Stomach (tissue), 9 donors: ENCODE measurements around the gene KRTAP4-6. TPM values are rescaled to one million over a fixed set of nuclear protein-coding genes. Genes with fewer than 3 reads are reported as not detected.

ENCODE experiments used
- DNase-seq, 2 donors: peaks; one replicate each; pipeline versions ENCODE4 v3.0.0 to v3.0.0-alpha.2; 2013 to 2019
- H3K27ac ChIP-seq, 5 donors: fragments of 200-600 bp in 4 of 5; sonication (generic) in 4 of 5; one replicate each; pipeline ENCODE4 v1.5.1; 2013 to 2019; ENCODE audit warnings: mild to moderate bottlenecking in 1 of 5, moderate library complexity in 1 of 5
- H3K27me3 ChIP-seq, 3 donors: fragments of 200-600 bp; sonication (generic); one replicate each; pipeline ENCODE4 v1.5.1; 2017 to 2019; ENCODE audit warnings: mixed run types in 1 of 3
- H3K36me3 ChIP-seq, 4 donors: fragments of 200-600 bp; sonication (generic); 1 replicate in 3 of 4; 2 replicates in 1 of 4; pipeline ENCODE4 v1.5.1; 2016 to 2019
- H3K4me1 ChIP-seq, 4 donors: fragments of 200-600 bp; sonication (generic); one replicate each; pipeline ENCODE4 v1.5.1; 2016 to 2019
- H3K4me3 ChIP-seq, 4 donors: fragments of 200-600 bp; sonication (generic) in 3 of 4; one replicate each; pipeline ENCODE4 v1.5.1; 2016 to 2019; ENCODE audit warnings: mild to moderate bottlenecking in 1 of 4
- H3K9me3 ChIP-seq, 4 donors: fragments of 200-600 bp; sonication (generic); one replicate each; pipeline ENCODE4 v1.5.1; 2016 to 2019
- EP300 ChIP-seq: sonication (generic); formaldehyde crosslinking; IDR thresholded peaks from one replicate; pipeline ENCODE4 v1.6.1; 2017; ENCODE audit warnings: antibody characterized with exemption
- POLR2A ChIP-seq, 4 donors: fragments of 450-650 bp; IDR thresholded peaks; one replicate each; pipeline ENCODE4 v1.6.1; 2016; ENCODE audit warnings: antibody characterized with exemption in 4 of 4, control low read depth in 2 of 4, mild to moderate bottlenecking in 1 of 4, moderate library complexity in 1 of 4
- POLR2AphosphoS5 ChIP-seq, 3 donors: sonication (generic); formaldehyde crosslinking; IDR thresholded peaks; one replicate each; pipeline ENCODE4 v1.6.1; 2016; ENCODE audit warnings: antibody characterized with exemption in 3 of 3
- WGBS, 5 donors: extraction: QIAGEN DNeasy Blood & Tissue Kit in 3 of 5; methylation state at CpG; one replicate each; pipeline versions ENCODE4 v1.1.5 to v1.1.7; 2013 to 2018; 5-methylcytosine and 5-hydroxymethylcytosine counted together
- intact Hi-C: fragments of 100-400 bp; cut with DNase I; formaldehyde crosslinking; loops from one replicate; pipeline ENCODE4 v1.15.1; 2023; ENCODE audit warnings: low total_unique reads
- polyA plus RNA-seq, 3 donors: library from polyadenylated mRNA; stranded (reverse); fragments of 200-250 nt; gene quantifications; one replicate each; pipeline ENCODE4 v1.2.3, GENCODE V29; 2013
- small RNA-seq, 4 donors: library from RNA; depleted of rRNA; stranded (forward); fragments of <200 nt; gene quantifications; one replicate each; pipeline ENCODE3, GENCODE V24; 2016
- total RNA-seq, 5 donors: library from RNA; depleted of rRNA; stranded (reverse); fragments of >200 nt; gene quantifications; one replicate each; pipeline versions ENCODE4 v1.1.0 to v1.2.3, GENCODE V29; 2014 to 2016
- TF ChIP-seq, protein P1 (sequence below), 7 experiments: fragments of 450-650 bp in 4 of 7; fragments of 200-600 bp in 3 of 7; sonication (generic) in 3 of 7; IDR thresholded peaks; one replicate each; pipeline ENCODE4 v1.5.1; 2016 to 2019; ENCODE audit warnings: antibody characterized with exemption in 7 of 7, control low read depth in 2 of 7, mild to moderate bottlenecking in 1 of 7
- donor health status: healthy with polysubstance abuse.
- donor health status: Bipolar disorder and iron deficiency.
- donor health status: healthy.

The KRTAP4-6 gene
- total and polyA plus RNA-seq, 8 donors: not detected

DNA sequence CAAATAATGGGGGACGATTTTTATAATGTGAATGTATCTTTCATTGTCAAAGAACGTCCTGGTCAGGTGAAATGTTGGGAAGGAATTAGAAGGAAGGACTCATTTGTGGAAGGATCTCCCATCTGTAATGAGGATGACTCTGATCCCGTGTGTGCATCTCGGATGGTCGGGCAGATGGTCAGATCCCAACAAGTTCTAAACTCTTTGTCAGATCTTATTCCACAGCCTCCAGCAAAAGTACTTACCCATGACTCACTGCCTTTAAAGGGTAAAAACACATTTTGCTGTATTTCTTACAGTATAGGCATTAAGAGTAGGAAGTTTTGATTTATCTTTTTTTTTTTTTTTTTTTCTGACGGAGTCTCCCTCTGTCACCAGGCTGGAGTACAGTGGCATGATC, 41.9 kb downstream of the KRTAP4-6 start:
- Histone ChIP-seq H3K9me3 (no peaks in the 10 kb centered on the region), H3K4me3 (no peak overlapping the region), H3K27me3 (peaks cover 0 to 9% (median 0%) of the 10 kb centered on the region in 3 donors), H3K36me3 (no peaks in the 10 kb centered on the region), H3K4me1 (no peaks in the 10 kb centered on the region), H3K27ac (no peak overlapping the region)
- WGBS, 5 donors: 78 to 90% (median 81%) methylated on average over 6 of the region's 6 CpGs
- TF ChIP-seq EP300: no peak
- TF ChIP-seq, protein P1, sequence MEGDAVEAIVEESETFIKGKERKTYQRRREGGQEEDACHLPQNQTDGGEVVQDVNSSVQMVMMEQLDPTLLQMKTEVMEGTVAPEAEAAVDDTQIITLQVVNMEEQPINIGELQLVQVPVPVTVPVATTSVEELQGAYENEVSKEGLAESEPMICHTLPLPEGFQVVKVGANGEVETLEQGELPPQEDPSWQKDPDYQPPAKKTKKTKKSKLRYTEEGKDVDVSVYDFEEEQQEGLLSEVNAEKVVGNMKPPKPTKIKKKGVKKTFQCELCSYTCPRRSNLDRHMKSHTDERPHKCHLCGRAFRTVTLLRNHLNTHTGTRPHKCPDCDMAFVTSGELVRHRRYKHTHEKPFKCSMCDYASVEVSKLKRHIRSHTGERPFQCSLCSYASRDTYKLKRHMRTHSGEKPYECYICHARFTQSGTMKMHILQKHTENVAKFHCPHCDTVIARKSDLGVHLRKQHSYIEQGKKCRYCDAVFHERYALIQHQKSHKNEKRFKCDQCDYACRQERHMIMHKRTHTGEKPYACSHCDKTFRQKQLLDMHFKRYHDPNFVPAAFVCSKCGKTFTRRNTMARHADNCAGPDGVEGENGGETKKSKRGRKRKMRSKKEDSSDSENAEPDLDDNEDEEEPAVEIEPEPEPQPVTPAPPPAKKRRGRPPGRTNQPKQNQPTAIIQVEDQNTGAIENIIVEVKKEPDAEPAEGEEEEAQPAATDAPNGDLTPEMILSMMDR (IDR thresholded peaks at IDR 0.05): no peak
- no peak for TF ChIP-seq POLR2A (IDR thresholded peaks at IDR 0.05)
- no peak for TF ChIP-seq POLR2AphosphoS5 (IDR thresholded peaks at IDR 0.05)
- no peak for DNase-seq
- intact Hi-C loops: no loop called here

DNA sequence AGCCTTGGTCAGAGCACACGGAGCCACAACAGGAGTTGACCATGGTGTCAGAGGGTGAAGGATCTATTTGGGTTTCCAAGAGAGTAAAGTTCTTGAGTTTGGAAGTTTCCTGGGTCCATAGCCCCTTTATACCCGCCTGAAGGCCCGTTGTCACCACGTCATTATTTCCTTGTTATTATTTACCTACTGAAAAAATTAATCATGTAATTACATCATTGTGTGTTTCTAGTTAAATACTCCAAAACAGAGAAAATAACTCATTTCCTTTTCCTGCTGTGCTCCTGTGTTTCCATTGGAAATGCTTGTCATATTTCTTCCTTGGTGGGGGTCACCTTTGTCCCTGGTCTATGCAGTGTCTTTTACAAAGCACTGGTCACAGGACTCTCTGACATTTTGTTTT, 42.3 kb downstream of the KRTAP4-6 start, which contains the start of gene KRTAP4-8:
TSS of gene KRTAP4-8 (minus strand) at position 101 of the 400 bp plus-strand sequence. CDS start at position 43, 58 bp downstream.
- DNase-seq: no peak

DNA sequence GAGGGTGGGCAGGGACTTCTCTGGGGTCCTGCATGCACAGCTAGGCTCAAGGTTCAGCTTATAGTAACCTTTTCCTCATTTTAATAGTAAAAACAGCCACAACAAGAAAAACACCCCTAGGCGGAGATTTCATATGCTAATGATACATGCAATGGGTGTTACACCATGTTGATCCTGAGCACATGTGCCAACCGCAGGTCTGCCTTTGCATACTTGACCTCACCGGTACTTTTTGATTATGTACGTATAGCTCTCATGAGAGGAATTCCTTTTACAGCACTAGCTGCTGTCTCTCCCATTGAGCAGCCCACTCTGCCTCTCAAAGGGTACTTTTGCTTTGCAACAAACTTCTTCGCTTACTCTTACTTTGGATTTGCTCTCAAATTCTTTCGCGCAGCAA, 44.3 kb downstream of the KRTAP4-6 start:
- intact Hi-C loops: no loop called here
- TF ChIP-seq, protein P1 (IDR thresholded peaks at IDR 0.05): no peak
- no peak for TF ChIP-seq POLR2AphosphoS5 (IDR thresholded peaks at IDR 0.05)
- TF ChIP-seq POLR2A (IDR thresholded peaks at IDR 0.05): no peak
- TF ChIP-seq EP300: no peak
- DNase-seq: no peak
- no peaks in the 10 kb centered on the region for H3K4me1 ChIP-seq
- no peak overlapping the region for H3K4me3 ChIP-seq
- peaks cover 0 to 9% (median 0%) of the 10 kb centered on the region in 3 donors for H3K27me3 ChIP-seq
- H3K36me3 ChIP-seq: no peaks in the 10 kb centered on the region
- WGBS, 5 donors: 70 to 84% (median 79%) methylated on average over 7 of the region's 7 CpGs
- no peak overlapping the region for H3K27ac ChIP-seq
- no peaks in the 10 kb centered on the region for H3K9me3 ChIP-seq

More for the DNA sequence above, 42.3 kb downstream of the KRTAP4-6 start, which contains the start of gene KRTAP4-8:
- Histone ChIP-seq H3K4me1 (no peaks in the 10 kb centered on the region), H3K36me3 (no peaks in the 10 kb centered on the region), H3K4me3 (no peak within 1 kb of the TSS), H3K27ac (no peak within 1 kb of the TSS), H3K27me3 (peaks cover 0 to 9% (median 0%) of the 10 kb centered on the region in 3 donors), H3K9me3 (no peaks in the 10 kb centered on the region)
- intact Hi-C loops: no loop called here
- TF ChIP-seq EP300 (no peak), POLR2AphosphoS5 (IDR thresholded peaks at IDR 0.05) (no peak), POLR2A (IDR thresholded peaks at IDR 0.05) (no peak)
- TF ChIP-seq, protein P1 (IDR thresholded peaks at IDR 0.05): no peak
- WGBS, 5 donors: 57 to 71% (median 60%) methylated on average over 4 of the region's 4 CpGs

Small RNAs within 50 kb of the gene (small RNA-seq; reads per million reads assigned to genes)
- gene KRTAP4-17P: 0 reads per million in 4 donors

Other genes starting within 250 kb of the KRTAP4-6 start
Only the 30 nearest of the 39 such genes appear.
- not detected for gene KRTAP3-3, start 146.4 kb downstream of the KRTAP4-6 start, total RNA-seq
- not detected for gene KRTAP3-3, start 146.4 kb downstream of the KRTAP4-6 start, polyA plus RNA-seq
- gene KRTAP3-2, start 140.6 kb downstream of the KRTAP4-6 start, total RNA-seq: not detected
- gene KRTAP3-2, start 140.6 kb downstream of the KRTAP4-6 start, polyA plus RNA-seq: not detected
- not detected for gene KRTAP3-1, start 131.4 kb downstream of the KRTAP4-6 start, total RNA-seq
- not detected for gene KRTAP3-1, start 131.4 kb downstream of the KRTAP4-6 start, polyA plus RNA-seq
- not detected for gene KRTAP1-5, start 113.3 kb downstream of the KRTAP4-6 start, total RNA-seq
- gene KRTAP1-5, start 113.3 kb downstream of the KRTAP4-6 start, polyA plus RNA-seq: not detected
- gene KRTAP1-4, start 110.3 kb downstream of the KRTAP4-6 start, total RNA-seq: not detected
- gene KRTAP1-4, start 110.3 kb downstream of the KRTAP4-6 start, polyA plus RNA-seq: not detected
- not detected for gene KRTAP1-3, start 105.7 kb downstream of the KRTAP4-6 start, total RNA-seq
- gene KRTAP1-3, start 105.7 kb downstream of the KRTAP4-6 start, polyA plus RNA-seq: not detected
- not detected for gene KRTAP1-1, start 99.1 kb downstream of the KRTAP4-6 start, total RNA-seq
- gene KRTAP1-1, start 99.1 kb downstream of the KRTAP4-6 start, polyA plus RNA-seq: not detected
- gene KRTAP2-1, start 93.2 kb downstream of the KRTAP4-6 start, total RNA-seq: not detected
- gene KRTAP2-1, start 93.2 kb downstream of the KRTAP4-6 start, polyA plus RNA-seq: not detected
- gene KRTAP2-2, start 85.3 kb downstream of the KRTAP4-6 start, total RNA-seq: not detected
- not detected for gene KRTAP2-2, start 85.3 kb downstream of the KRTAP4-6 start, polyA plus RNA-seq
- gene KRTAP2-3, start 80.4 kb downstream of the KRTAP4-6 start, total RNA-seq: not detected
- gene KRTAP2-3, start 80.4 kb downstream of the KRTAP4-6 start, polyA plus RNA-seq: not detected
- not detected for gene KRTAP2-4, start 74.7 kb downstream of the KRTAP4-6 start, total RNA-seq
- not detected for gene KRTAP2-4, start 74.7 kb downstream of the KRTAP4-6 start, polyA plus RNA-seq
- not detected for gene KRTAP4-7, start 56.4 kb downstream of the KRTAP4-6 start, total RNA-seq
- not detected for gene KRTAP4-7, start 56.4 kb downstream of the KRTAP4-6 start, polyA plus RNA-seq
- not detected for gene KRTAP4-8, start 42.4 kb downstream of the KRTAP4-6 start, total RNA-seq
- not detected for gene KRTAP4-8, start 42.4 kb downstream of the KRTAP4-6 start, polyA plus RNA-seq
- not detected for gene KRTAP4-16, start 38.3 kb downstream of the KRTAP4-6 start, total RNA-seq
- gene KRTAP4-16, start 38.3 kb downstream of the KRTAP4-6 start, polyA plus RNA-seq: not detected
- not detected for gene KRTAP4-9, start 35.2 kb downstream of the KRTAP4-6 start, total RNA-seq
- not detected for gene KRTAP4-9, start 35.2 kb downstream of the KRTAP4-6 start, polyA plus RNA-seq
- gene KRTAP4-11, start 22.2 kb downstream of the KRTAP4-6 start, total RNA-seq: not detected
- gene KRTAP4-11, start 22.2 kb downstream of the KRTAP4-6 start, polyA plus RNA-seq: not detected
- gene KRTAP4-12, start 16.4 kb downstream of the KRTAP4-6 start, total RNA-seq: not detected
- not detected for gene KRTAP4-12, start 16.4 kb downstream of the KRTAP4-6 start, polyA plus RNA-seq
- gene KRTAP4-5, start 9.3 kb upstream of the KRTAP4-6 start, total RNA-seq: not detected
- not detected for gene KRTAP4-5, start 9.3 kb upstream of the KRTAP4-6 start, polyA plus RNA-seq
- gene KRTAP4-4, start 20.2 kb upstream of the KRTAP4-6 start, total RNA-seq: not detected
- gene KRTAP4-4, start 20.2 kb upstream of the KRTAP4-6 start, polyA plus RNA-seq: not detected
- not detected for gene KRTAP4-3, start 27.7 kb upstream of the KRTAP4-6 start, total RNA-seq
- gene KRTAP4-3, start 27.7 kb upstream of the KRTAP4-6 start, polyA plus RNA-seq: not detected
- not detected for gene KRTAP4-2, start 37.7 kb upstream of the KRTAP4-6 start, total RNA-seq
- gene KRTAP4-2, start 37.7 kb upstream of the KRTAP4-6 start, polyA plus RNA-seq: not detected
- not detected for gene KRTAP4-1, start 44.4 kb upstream of the KRTAP4-6 start, total RNA-seq
- gene KRTAP4-1, start 44.4 kb upstream of the KRTAP4-6 start, polyA plus RNA-seq: not detected
- not detected for gene KRTAP9-1, start 49.3 kb upstream of the KRTAP4-6 start, total RNA-seq
- not detected for gene KRTAP9-1, start 49.3 kb upstream of the KRTAP4-6 start, polyA plus RNA-seq
- gene KRTAP9-2, start 86.1 kb upstream of the KRTAP4-6 start, total RNA-seq: not detected
- not detected for gene KRTAP9-2, start 86.1 kb upstream of the KRTAP4-6 start, polyA plus RNA-seq
- gene KRTAP9-3, start 91.9 kb upstream of the KRTAP4-6 start, total RNA-seq: not detected
- not detected for gene KRTAP9-3, start 91.9 kb upstream of the KRTAP4-6 start, polyA plus RNA-seq
- gene KRTAP9-8, start 97.5 kb upstream of the KRTAP4-6 start, total RNA-seq: not detected
- not detected for gene KRTAP9-8, start 97.5 kb upstream of the KRTAP4-6 start, polyA plus RNA-seq
- not detected for gene KRTAP9-4, start 109.1 kb upstream of the KRTAP4-6 start, total RNA-seq
- not detected for gene KRTAP9-4, start 109.1 kb upstream of the KRTAP4-6 start, polyA plus RNA-seq
- gene KRTAP9-9, start 114.8 kb upstream of the KRTAP4-6 start, total RNA-seq: not detected
- not detected for gene KRTAP9-9, start 114.8 kb upstream of the KRTAP4-6 start, polyA plus RNA-seq
- gene KRTAP9-6, start 124.8 kb upstream of the KRTAP4-6 start, total RNA-seq: not detected
- gene KRTAP9-6, start 124.8 kb upstream of the KRTAP4-6 start, polyA plus RNA-seq: not detected
- not detected for gene KRTAP9-7, start 135.2 kb upstream of the KRTAP4-6 start, total RNA-seq
- gene KRTAP9-7, start 135.2 kb upstream of the KRTAP4-6 start, polyA plus RNA-seq: not detected